A673 (cell line): ENCODE measurements around the gene FAM174B.

ENCODE experiments used
- EZH2 ChIP-seq: fragments of 200-600 bp; sonication (generic); IDR thresholded peaks from 2 replicates; pipeline ENCODE4 v1.6.1; 2017; ENCODE audit warnings: borderline replicate concordance, low read depth, mild to moderate bottlenecking, mixed read lengths, antibody characterized with exemption, low read length; ENCODE audit not compliant: poor library complexity, severe bottlenecking
- TF ChIP-seq, protein P1 (sequence below): fragments of 300-800, 200-600 bp; sonication (generic); conservative IDR thresholded peaks from 2 replicates; pipeline ENCODE4 v1.5.1; 2017; ENCODE audit warnings: low read depth, mild to moderate bottlenecking, antibody characterized with exemption, low read length, moderate library complexity, mixed read lengths

DNA sequence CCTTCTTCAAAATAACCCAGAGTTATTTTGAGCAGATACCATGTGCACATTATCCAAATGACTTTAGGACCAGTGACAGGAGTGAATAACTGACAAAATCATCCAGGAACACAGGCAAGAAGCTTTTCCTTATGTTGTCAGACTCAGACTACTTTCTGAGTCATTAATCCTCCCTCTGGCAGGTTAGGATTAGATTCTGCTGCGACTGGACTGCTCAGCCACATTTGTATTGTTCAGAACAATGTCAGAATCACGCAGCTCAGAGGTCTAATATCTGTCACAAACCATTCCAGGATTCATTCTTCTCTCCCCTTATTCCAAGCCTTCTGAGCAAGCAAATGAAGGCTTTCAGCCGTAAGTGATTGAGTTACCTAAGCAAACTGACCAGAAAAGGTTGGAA is 34.8 kb upstream of the FAM174B start:
- TF ChIP-seq, protein P1, sequence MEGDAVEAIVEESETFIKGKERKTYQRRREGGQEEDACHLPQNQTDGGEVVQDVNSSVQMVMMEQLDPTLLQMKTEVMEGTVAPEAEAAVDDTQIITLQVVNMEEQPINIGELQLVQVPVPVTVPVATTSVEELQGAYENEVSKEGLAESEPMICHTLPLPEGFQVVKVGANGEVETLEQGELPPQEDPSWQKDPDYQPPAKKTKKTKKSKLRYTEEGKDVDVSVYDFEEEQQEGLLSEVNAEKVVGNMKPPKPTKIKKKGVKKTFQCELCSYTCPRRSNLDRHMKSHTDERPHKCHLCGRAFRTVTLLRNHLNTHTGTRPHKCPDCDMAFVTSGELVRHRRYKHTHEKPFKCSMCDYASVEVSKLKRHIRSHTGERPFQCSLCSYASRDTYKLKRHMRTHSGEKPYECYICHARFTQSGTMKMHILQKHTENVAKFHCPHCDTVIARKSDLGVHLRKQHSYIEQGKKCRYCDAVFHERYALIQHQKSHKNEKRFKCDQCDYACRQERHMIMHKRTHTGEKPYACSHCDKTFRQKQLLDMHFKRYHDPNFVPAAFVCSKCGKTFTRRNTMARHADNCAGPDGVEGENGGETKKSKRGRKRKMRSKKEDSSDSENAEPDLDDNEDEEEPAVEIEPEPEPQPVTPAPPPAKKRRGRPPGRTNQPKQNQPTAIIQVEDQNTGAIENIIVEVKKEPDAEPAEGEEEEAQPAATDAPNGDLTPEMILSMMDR: no peak
- no peak for TF ChIP-seq EZH2
